GM19463 (cell line): ENCODE measurements around the gene TWF2.

Source experiments
- ATAC-seq: cut with Tn5 transposase; IDR thresholded peaks from one replicate; pipeline ENCODE4 v1.9.1; 2021; ENCODE audit warnings: mild to moderate bottlenecking, moderate library complexity; ENCODE audit not compliant: unreplicated experiment

TWF2 gene

GRCh38 chr3:52259035-52259434, 20.1 kb upstream of the TWF2 start:
- ATAC-seq = no peak

- ATAC-seq = no peak
Observed at GRCh38 chr3:52257911-52258310, 19.0 kb upstream of the TWF2 start.

GRCh38 chr3:52256622-52257021, 17.7 kb upstream of the TWF2 start:
- ATAC-seq = no peak

GRCh38 chr3:52256159-52256558, 17.2 kb upstream of the TWF2 start:
- ATAC-seq = no peak

GRCh38 chr3:52254608-52255007, 15.7 kb upstream of the TWF2 start:
- no peak for ATAC-seq

- ATAC-seq = peak; percentile 96
Observed at GRCh38 chr3:52253314-52254304, 14.7 kb upstream of the TWF2 start.

GRCh38 chr3:52250122-52250521, 11.2 kb upstream of the TWF2 start:
- ATAC-seq = no peak

GRCh38 chr3:52249683-52250082, 10.7 kb upstream of the TWF2 start:
- ATAC-seq = no peak

- no peak for ATAC-seq
Observed at GRCh38 chr3:52248816-52249547, 10.0 kb upstream of the TWF2 start.

- ATAC-seq = no peak
Observed at GRCh38 chr3:52248165-52248541, 9.2 kb upstream of the TWF2 start.

- ATAC-seq = no peak
Observed at GRCh38 chr3:52247409-52248164, 8.6 kb upstream of the TWF2 start.

- no peak for ATAC-seq
Observed at GRCh38 chr3:52246728-52247408, 7.9 kb upstream of the TWF2 start.

- no peak for ATAC-seq
Observed at GRCh38 chr3:52246264-52246620, 7.3 kb upstream of the TWF2 start.

GRCh38 chr3:52245322-52246263, 6.6 kb upstream of the TWF2 start, which contains the start of gene PPM1M:
PPM1M (plus strand) TSS chr3:52245759; CDS start chr3:52245825, 66 bp downstream.
- ATAC-seq = peak; percentile 31

GRCh38 chr3:52243791-52244628, 5.1 kb upstream of the TWF2 start:
- ATAC-seq = peak; percentile 41

GRCh38 chr3:52242039-52242438, 3.1 kb upstream of the TWF2 start:
- ATAC-seq = no peak

- no peak for ATAC-seq
Observed at GRCh38 chr3:52240886-52241370, 2.0 kb upstream of the TWF2 start.

GRCh38 chr3:52240059-52240885, 1.3 kb upstream of the TWF2 start:
- ATAC-seq = no peak
